Type B pancreatic cell (in vitro differentiated cells): ENCODE data around the gene PHOSPHO1. TPM values are rescaled to one million over a fixed set of nuclear protein-coding genes. Genes with fewer than 3 reads are reported as not detected.
"Not testable (repeated sequence)": the region's sequence is repeated elsewhere in the genome, so short reads cannot be mapped to it uniquely, and the experiment has no call there.

ENCODE experiments used
- DNase-seq: peaks from one replicate; pipeline ENCODE4 v3.0.0; 2021; ENCODE audit warnings: mixed read lengths; ENCODE audit not compliant: unreplicated experiment; ENCODE audit errors: extremely low spot score
- H3K27ac Mint-ChIP-seq: 2 replicates; pipeline ENCODE4 v1.8.0; 2021; ENCODE audit warnings: mild to moderate bottlenecking, mixed read lengths
- H3K27me3 Mint-ChIP-seq: 2 replicates; pipeline ENCODE4 v1.8.0; 2021; ENCODE audit warnings: mixed read lengths
- H3K36me3 Mint-ChIP-seq: 2 replicates; pipeline ENCODE4 v1.8.0; 2021; ENCODE audit warnings: mixed read lengths
- H3K4me1 Mint-ChIP-seq: one replicate; pipeline ENCODE4 v1.8.0; 2021; ENCODE audit warnings: mixed read lengths; ENCODE audit not compliant: unreplicated experiment
- H3K4me3 Mint-ChIP-seq: 2 replicates; pipeline ENCODE4 v1.8.0; 2021; ENCODE audit warnings: mild to moderate bottlenecking, mixed read lengths
- H3K9me3 Mint-ChIP-seq: 2 replicates; pipeline ENCODE4 v1.8.0; 2021; ENCODE audit warnings: mixed read lengths
- CTCF ChIP-seq: fragments of 200-600 bp; sonication (generic); conservative IDR thresholded peaks from 2 replicates; pipeline ENCODE4 v1.5.0; 2021; ENCODE audit warnings: antibody characterized with exemption, mild to moderate bottlenecking
- total RNA-seq: library from RNA; stranded (reverse); gene quantifications from 2 replicates; pipeline ENCODE4 v1.2.1, GENCODE V29; 2021; ENCODE audit warnings: low replicate concordance

The PHOSPHO1 gene
- total RNA-seq, 1 donor from 2014 or later, result not detected

DNA sequence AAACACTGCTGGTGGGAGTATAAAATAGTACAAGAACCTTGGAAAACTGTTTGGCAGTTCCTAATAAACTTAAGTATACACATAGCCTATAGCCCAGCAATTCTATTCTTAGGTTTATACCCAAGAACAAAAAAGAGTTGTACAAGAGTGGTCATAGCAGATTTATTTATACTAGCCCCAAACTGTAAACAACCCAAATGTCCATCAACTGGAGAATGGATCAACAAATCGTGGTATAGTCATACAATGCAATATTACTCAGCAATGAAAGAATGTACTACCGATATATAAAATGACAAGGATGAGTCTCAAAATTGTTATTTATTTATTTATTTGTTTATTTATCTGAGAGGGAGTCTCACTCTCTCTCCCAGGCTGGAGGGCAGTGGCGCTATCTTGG, 43.3 kb downstream of the PHOSPHO1 start:
- Mint-ChIP-seq H3K4me3 (no peak overlapping the region), H3K4me1 (no peaks in the 10 kb centered on the region), H3K27me3 (peaks cover 8% of the 10 kb centered on the region), H3K27ac (no peak overlapping the region), H3K9me3 (no peaks in the 10 kb centered on the region), H3K36me3 (no peaks in the 10 kb centered on the region)
- DNase-seq, result no peak
- no peak for TF ChIP-seq CTCF

DNA sequence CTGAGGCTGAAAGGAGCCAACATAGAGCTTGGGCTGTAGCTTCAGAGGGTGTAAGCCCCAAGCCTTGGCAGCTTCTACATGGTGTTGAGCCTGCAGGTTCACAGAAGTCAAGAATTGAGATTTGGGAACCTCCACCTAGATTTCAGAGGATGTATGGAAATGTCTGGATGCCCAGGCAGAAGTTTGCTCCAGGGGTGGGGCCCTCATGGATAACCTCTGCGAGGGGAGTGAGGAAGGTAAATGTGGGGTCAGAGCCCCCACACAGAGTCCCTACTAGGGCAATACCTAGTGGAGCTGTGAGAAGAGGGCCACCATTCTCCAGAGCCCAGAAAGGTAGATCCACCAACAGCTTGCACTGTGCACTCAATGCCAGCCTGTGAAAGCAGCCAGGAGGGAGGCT, 45.2 kb downstream of the PHOSPHO1 start:
- not testable (repeated sequence) for H3K4me1 Mint-ChIP-seq, H3K27ac Mint-ChIP-seq

DNA sequence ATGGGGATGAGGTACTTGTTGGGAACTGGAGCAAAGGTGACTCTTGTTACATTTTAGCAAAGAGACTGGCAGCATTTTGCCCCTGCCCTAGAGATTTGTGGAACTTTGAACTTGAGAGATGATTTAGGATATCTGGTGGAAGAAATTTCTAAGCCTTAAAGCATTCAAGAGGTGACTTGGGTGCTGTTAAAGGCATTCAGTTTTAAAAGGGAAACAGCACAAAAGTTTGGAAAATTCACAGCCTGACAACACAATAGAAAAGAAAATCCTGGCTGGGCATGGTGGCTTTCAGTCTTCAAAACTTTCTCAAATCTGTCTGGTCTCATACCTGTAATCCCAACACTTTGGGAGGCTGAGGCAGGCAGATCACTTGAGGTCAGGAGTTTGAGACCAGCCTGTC, 46.1 kb downstream of the PHOSPHO1 start:
- not testable (repeated sequence) for H3K27me3 Mint-ChIP-seq, H3K36me3 Mint-ChIP-seq, DNase-seq, H3K4me3 Mint-ChIP-seq, H3K4me1 Mint-ChIP-seq, H3K9me3 Mint-ChIP-seq, H3K27ac Mint-ChIP-seq

More for the DNA sequence above, 45.2 kb downstream of the PHOSPHO1 start:
- not testable (repeated sequence) for H3K27me3 Mint-ChIP-seq, H3K36me3 Mint-ChIP-seq, H3K4me3 Mint-ChIP-seq, DNase-seq, H3K9me3 Mint-ChIP-seq

GRCh38 chr17:49183801-49184200, 46.8 kb downstream of the PHOSPHO1 start:
- H3K9me3 Mint-ChIP-seq, result no peaks in the 10 kb centered on the region
- H3K27me3 Mint-ChIP-seq, result peaks cover 4% of the 10 kb centered on the region
- no peak for DNase-seq
- no peaks in the 10 kb centered on the region for H3K36me3 Mint-ChIP-seq
- H3K4me1 Mint-ChIP-seq, result no peaks in the 10 kb centered on the region
- no peak overlapping the region for H3K27ac Mint-ChIP-seq
- no peak for TF ChIP-seq CTCF
- H3K4me3 Mint-ChIP-seq, result no peak overlapping the region

GRCh38 chr17:49183341-49183740, 47.2 kb downstream of the PHOSPHO1 start:
- H3K36me3 Mint-ChIP-seq, result no peaks in the 10 kb centered on the region
- TF ChIP-seq CTCF, result no peak
- no peak overlapping the region for H3K27ac Mint-ChIP-seq
- no peak overlapping the region for H3K4me3 Mint-ChIP-seq
- no peaks in the 10 kb centered on the region for H3K9me3 Mint-ChIP-seq
- no peak for DNase-seq
- no peaks in the 10 kb centered on the region for H3K4me1 Mint-ChIP-seq
- peaks cover 4% of the 10 kb centered on the region for H3K27me3 Mint-ChIP-seq

GRCh38 chr17:49180998-49181635, 49.5 kb downstream of the PHOSPHO1 start:
- Mint-ChIP-seq H3K36me3 (no peaks in the 10 kb centered on the region), H3K27ac (no peak overlapping the region), H3K27me3 (peaks cover 4% of the 10 kb centered on the region), H3K9me3 (no peaks in the 10 kb centered on the region), H3K4me3 (no peak overlapping the region), H3K4me1 (no peaks in the 10 kb centered on the region)
- no peak for TF ChIP-seq CTCF
- DNase-seq, result no peak

DNA sequence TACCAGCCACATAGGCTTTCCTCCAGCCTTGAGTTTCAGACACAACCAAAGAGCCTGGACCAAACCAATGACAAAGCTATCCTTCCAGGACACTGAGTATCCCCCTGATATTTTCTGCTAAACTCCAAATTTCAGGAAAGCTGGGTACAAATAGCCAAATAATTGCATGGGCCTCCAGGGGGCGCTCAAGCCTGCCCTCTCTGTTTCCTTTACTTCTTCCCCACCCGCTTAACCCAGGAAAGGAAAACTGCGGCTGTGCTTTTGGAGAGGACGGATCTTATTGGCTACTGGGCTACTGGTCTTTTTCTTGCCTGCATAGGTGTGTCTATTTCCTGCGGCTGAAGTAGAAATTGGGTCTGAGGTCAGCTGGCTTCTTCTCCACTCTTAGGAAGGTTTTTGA, 50.3 kb downstream of the PHOSPHO1 start:
- no peak overlapping the region for H3K27ac Mint-ChIP-seq
- no peaks in the 10 kb centered on the region for H3K36me3 Mint-ChIP-seq
- no peak for DNase-seq
- no peak overlapping the region for H3K4me3 Mint-ChIP-seq
- TF ChIP-seq CTCF, result peak; percentile 81
- H3K4me1 Mint-ChIP-seq, result no peaks in the 10 kb centered on the region
- H3K9me3 Mint-ChIP-seq, result peaks cover 6% of the 10 kb centered on the region
- H3K27me3 Mint-ChIP-seq, result peaks cover 6% of the 10 kb centered on the region

DNA sequence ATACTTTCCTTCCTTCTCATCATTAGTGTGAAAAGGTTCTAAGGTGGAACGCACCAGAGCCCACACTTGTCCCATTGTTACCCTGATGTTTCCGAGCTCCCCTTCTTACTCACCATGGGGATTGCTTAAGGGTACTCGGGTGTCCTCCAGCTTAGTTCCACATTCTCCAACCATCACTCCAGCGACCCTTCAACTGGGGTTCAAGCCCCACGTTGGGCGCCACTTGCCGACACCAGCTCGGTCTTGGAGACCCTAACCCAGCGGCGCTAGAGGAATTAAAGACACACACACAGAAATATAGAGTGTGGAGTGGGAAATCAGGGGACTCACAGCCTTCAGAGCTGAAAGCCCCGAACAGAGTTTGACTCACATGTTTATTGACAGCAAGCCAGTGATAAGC, 54.6 kb downstream of the PHOSPHO1 start:
- not testable (repeated sequence) for H3K36me3 Mint-ChIP-seq, H3K27ac Mint-ChIP-seq, DNase-seq, H3K4me1 Mint-ChIP-seq, H3K4me3 Mint-ChIP-seq
- Mint-ChIP-seq H3K9me3 (peaks cover 14% of the 10 kb centered on the region), H3K27me3 (peaks cover 24% of the 10 kb centered on the region)
